SK-N-SH (cell line): Measurements from ENCODE around the gene IQSEC3. TPM values are rescaled to one million over a fixed set of nuclear protein-coding genes. Genes with fewer than 3 reads are reported as not detected.

ENCODE experiments used
- CTCF ChIA-PET: fragments of 300-600, 350-600 bp; formaldehyde crosslinking; extraction: SDS; loops from one replicate; lab custom pipeline; 2021; lab: Yijun Ruan, JAX
- POLR2A ChIA-PET: fragments of 350-600 bp; sonication (Branson Sonifier 250); formaldehyde crosslinking; extraction: SDS; loops from one replicate; lab custom pipeline; 2020; ENCODE audit warnings: antibody characterized with exemption, inconsistent platforms; lab: Yijun Ruan, JAX
- DNase-seq: peaks from one replicate; pipeline ENCODE4 v3.0.0; 2012
- H2AFZ ChIP-seq: fragments of 200-600 bp; sonication (generic); 2 replicates; pipeline ENCODE4 v1.8.1; 2016; ENCODE audit warnings: antibody characterized with exemption, mild to moderate bottlenecking, low read depth
- H3F3A ChIP-seq: fragments of 200-600 bp; sonication (generic); replicated peaks from 2 replicates; pipeline ENCODE3; 2016; ENCODE audit warnings: antibody characterized with exemption, mild to moderate bottlenecking; ENCODE audit not compliant: insufficient read depth
- H3K27ac ChIP-seq, 2 experiments: fragments of 200-500 bp in 1 of 2; fragments of 200-600 bp in 1 of 2; sonication (Bioruptor generic) in 1 of 2; sonication (generic), shearing (Covaris generic) in 1 of 2; 2 replicates each; pipeline versions ENCODE4 v1.5.1 to v1.6.1; 2014 to 2016; ENCODE audit warnings: low read depth in 2 of 2, inconsistent platforms in 1 of 2, low read length in 1 of 2, mild to moderate bottlenecking in 1 of 2, mixed read lengths in 1 of 2
- H3K27me3 ChIP-seq: fragments of 200-600 bp; sonication (generic), shearing (Covaris generic); 2 replicates; pipeline ENCODE4 v1.6.1; 2016; ENCODE audit warnings: mixed run types; ENCODE audit not compliant: insufficient read depth
- H3K36me3 ChIP-seq, 2 experiments: fragments of 200-500 bp in 1 of 2; fragments of 200-600 bp in 1 of 2; sonication (Bioruptor generic) in 1 of 2; sonication (generic) in 1 of 2; replicated peaks in 1 of 2; 2 replicates each; pipeline versions ENCODE3 to v1.5.1; 2014 to 2016; ENCODE audit warnings: low read length in 1 of 2, mild to moderate bottlenecking in 1 of 2; ENCODE audit not compliant: insufficient read depth in 2 of 2, control insufficient read depth in 1 of 2
- H3K4me1 ChIP-seq, 2 experiments: fragments of 200-500 bp in 1 of 2; fragments of 200-600 bp in 1 of 2; sonication (Bioruptor generic) in 1 of 2; sonication (generic), shearing (Covaris generic) in 1 of 2; 2 replicates each; pipeline versions ENCODE4 v1.5.1 to v1.6.1; 2014 to 2016; ENCODE audit warnings: low read depth in 1 of 2, low read length in 1 of 2, mixed run types in 1 of 2; ENCODE audit not compliant: insufficient read depth in 2 of 2, control insufficient read depth in 1 of 2
- H3K4me2 ChIP-seq: fragments of 200-600 bp; sonication (generic), shearing (Covaris generic); 2 replicates; pipeline ENCODE4 v1.6.1; 2017; ENCODE audit warnings: mixed run types
- H3K4me3 ChIP-seq, 2 experiments: fragments of 200-500 bp in 1 of 2; fragments of 200-600 bp in 1 of 2; sonication (Bioruptor generic) in 1 of 2; sonication (generic), shearing (Covaris generic) in 1 of 2; 2 replicates each; pipeline versions ENCODE4 v1.5.1 to v1.8.1; 2014 to 2016; ENCODE audit warnings: low read depth in 2 of 2, inconsistent platforms in 1 of 2, low read length in 1 of 2, mild to moderate bottlenecking in 1 of 2, mixed read lengths in 1 of 2, moderate library complexity in 1 of 2
- H3K79me2 ChIP-seq: fragments of 200-600 bp; sonication (generic); 2 replicates; pipeline ENCODE4 v1.8.1; 2017; ENCODE audit warnings: mild to moderate bottlenecking; ENCODE audit not compliant: insufficient read depth
- H3K9ac ChIP-seq: fragments of 200-600 bp; sonication (generic); 2 replicates; pipeline ENCODE4 v1.6.1; 2017; ENCODE audit warnings: mixed run types
- H3K9me2 ChIP-seq: fragments of 200-600 bp; sonication (generic); 2 replicates; pipeline ENCODE4 v1.6.1; 2017; ENCODE audit warnings: mixed run types
- H3K9me3 ChIP-seq: fragments of 200-600 bp; sonication (generic); 2 replicates; pipeline ENCODE4 v1.6.1; 2017; ENCODE audit warnings: mixed run types, mild to moderate bottlenecking, moderate library complexity
- H4K20me1 ChIP-seq: fragments of 200-600 bp; sonication (generic); 2 replicates; pipeline ENCODE4 v1.6.1; 2017; ENCODE audit warnings: mild to moderate bottlenecking, mixed run types; ENCODE audit not compliant: insufficient read depth
- CHD2 ChIP-seq: fragments of 150-350 bp; IDR thresholded peaks from 2 replicates; pipeline ENCODE4 v1.6.1; 2018; ENCODE audit warnings: low read length; ENCODE audit not compliant: partially characterized antibody
- FOSL2 ChIP-seq: IDR thresholded peaks from 2 replicates; pipeline ENCODE4 v1.4.0; 2012; ENCODE audit warnings: low read depth, mild to moderate bottlenecking, moderate library complexity, borderline replicate concordance
- MXI1 ChIP-seq: IDR thresholded peaks from 2 replicates; pipeline ENCODE4 v1.6.1; 2012; ENCODE audit warnings: mild to moderate bottlenecking, low read depth, low read length, improper control_type of control experiment
- NRF1 ChIP-seq: IDR thresholded peaks from 2 replicates; pipeline ENCODE4 v1.6.1; 2012; ENCODE audit warnings: low read depth, mild to moderate bottlenecking, low read length
- RAD21 ChIP-seq: IDR thresholded peaks from 2 replicates; pipeline ENCODE4 v1.6.1; 2012; ENCODE audit warnings: mild to moderate bottlenecking, low read length
- SIN3A ChIP-seq: IDR thresholded peaks from 2 replicates; pipeline ENCODE4 v1.6.1; 2012; ENCODE audit warnings: low read depth, mild to moderate bottlenecking, low read length, moderate library complexity, borderline replicate concordance
- SMC3 ChIP-seq: IDR thresholded peaks from 2 replicates; pipeline ENCODE4 v1.6.1; 2012; ENCODE audit warnings: low read depth, low read length, improper control_type of control experiment
- TAF1 ChIP-seq: IDR thresholded peaks from 2 replicates; pipeline ENCODE4 v1.6.1; 2012; ENCODE audit warnings: low read depth, mild to moderate bottlenecking, low read length, moderate library complexity, borderline replicate concordance
- TCF12 ChIP-seq: IDR thresholded peaks from 2 replicates; pipeline ENCODE4 v1.4.0; 2012
- WGBS: methylation state at CpG from one replicate; pipeline ENCODE4 v1.1.6; 2017; ENCODE audit warnings: low lambda C conversion rate; 5-methylcytosine and 5-hydroxymethylcytosine counted together
- polyA plus RNA-seq, 3 experiments: library from polyadenylated mRNA; depleted of rRNA; stranded (reverse); fragments of >200 nt; gene quantifications; 2 replicates each; pipeline ENCODE4 v1.2.3, GENCODE V29; 2012
- TF ChIP-seq, protein P1 (sequence below): fragments of 200-600 bp; sonication (generic); IDR thresholded peaks from 2 replicates; pipeline ENCODE4 v1.6.1; 2017; ENCODE audit warnings: antibody characterized with exemption, mild to moderate bottlenecking, moderate library complexity

Gene IQSEC3
- polyA plus RNA-seq, 1 of the 3 experiments (the other 2 are of a cell fraction) = 0.02 TPM

DNA sequence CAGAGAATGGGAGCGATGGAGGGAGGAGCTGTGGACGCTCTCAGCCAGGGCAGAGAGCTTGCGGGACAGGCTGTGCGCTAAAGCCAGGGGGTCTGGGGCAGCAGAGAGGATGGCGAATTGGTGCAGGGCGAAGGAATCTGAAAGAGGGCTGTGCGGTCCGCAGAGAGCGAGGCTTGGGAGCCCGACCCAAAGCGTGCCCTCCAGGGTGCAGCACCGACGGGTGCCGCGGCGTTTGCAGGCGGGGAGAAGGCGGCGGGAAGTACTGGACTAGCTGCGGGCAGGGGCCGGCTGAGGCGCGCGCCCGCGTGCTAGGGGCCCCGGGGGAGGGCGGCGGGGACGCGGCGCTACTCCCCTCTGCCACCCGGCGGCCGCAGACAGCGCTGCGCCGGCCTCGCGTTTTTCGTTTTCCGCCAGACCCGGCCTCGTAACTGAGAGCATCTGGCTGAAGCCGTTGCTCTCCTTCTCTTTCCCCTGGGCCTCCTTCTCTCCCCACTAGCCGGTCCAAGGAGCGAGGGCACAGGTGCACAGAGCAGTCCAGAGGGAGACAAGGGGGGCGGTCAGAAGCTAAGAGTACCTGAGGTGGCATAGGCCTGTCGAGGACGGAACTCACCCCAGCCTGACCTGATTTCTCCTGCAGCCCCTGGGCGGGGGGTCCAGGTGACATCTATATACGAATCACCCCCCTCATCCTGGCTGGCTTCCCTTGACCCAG, 122.5 kb downstream of the IQSEC3 start:
- Histone ChIP-seq H3K4me1 (peaks cover 0 to 22% of the 10 kb centered on the region in 2 experiments; a peak in 1 of 4 replicates), H3K9ac (no peak overlapping the region), H3K9me2 (no peaks in the 10 kb centered on the region), H2AFZ (peak overlapping the region; percentile 78; the same call in 1 of the 2 replicates), H3K27me3 (peaks cover 5% of the 10 kb centered on the region), H3K27ac (no peak overlapping the region), H3F3A (no peaks in the 10 kb centered on the region), H3K79me2 (no peaks in the 10 kb centered on the region), H3K9me3 (no peaks in the 10 kb centered on the region), H3K36me3 (no peaks in the 10 kb centered on the region), H4K20me1 (no peaks in the 10 kb centered on the region), H3K4me3 (peak overlapping the region; percentile 43 to 56), H3K4me2 (peak overlapping the region; percentile 75)
- ChIA-PET POLR2A (no interaction called here), CTCF (interaction anchor here (0.6 to 4.6 kb wide), 17 partner anchors 10 to 1423 kb away, joined by 3 to 43 read pairs (median 3); no protein-coding TSS in a partner anchor)
- TF ChIP-seq CHD2 = peak; percentile 24
- TF ChIP-seq SMC3 = peak; percentile 80
- TF ChIP-seq TAF1 = no peak
- peak; percentile 29; the same call in 1 of the 2 replicates for TF ChIP-seq NRF1
- TF ChIP-seq MXI1 = no peak; the same call in 1 of the 2 replicates
- TF ChIP-seq TCF12 = no peak
- TF ChIP-seq, protein P1, sequence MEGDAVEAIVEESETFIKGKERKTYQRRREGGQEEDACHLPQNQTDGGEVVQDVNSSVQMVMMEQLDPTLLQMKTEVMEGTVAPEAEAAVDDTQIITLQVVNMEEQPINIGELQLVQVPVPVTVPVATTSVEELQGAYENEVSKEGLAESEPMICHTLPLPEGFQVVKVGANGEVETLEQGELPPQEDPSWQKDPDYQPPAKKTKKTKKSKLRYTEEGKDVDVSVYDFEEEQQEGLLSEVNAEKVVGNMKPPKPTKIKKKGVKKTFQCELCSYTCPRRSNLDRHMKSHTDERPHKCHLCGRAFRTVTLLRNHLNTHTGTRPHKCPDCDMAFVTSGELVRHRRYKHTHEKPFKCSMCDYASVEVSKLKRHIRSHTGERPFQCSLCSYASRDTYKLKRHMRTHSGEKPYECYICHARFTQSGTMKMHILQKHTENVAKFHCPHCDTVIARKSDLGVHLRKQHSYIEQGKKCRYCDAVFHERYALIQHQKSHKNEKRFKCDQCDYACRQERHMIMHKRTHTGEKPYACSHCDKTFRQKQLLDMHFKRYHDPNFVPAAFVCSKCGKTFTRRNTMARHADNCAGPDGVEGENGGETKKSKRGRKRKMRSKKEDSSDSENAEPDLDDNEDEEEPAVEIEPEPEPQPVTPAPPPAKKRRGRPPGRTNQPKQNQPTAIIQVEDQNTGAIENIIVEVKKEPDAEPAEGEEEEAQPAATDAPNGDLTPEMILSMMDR = peak; percentile 74
- no peak for TF ChIP-seq SIN3A
- peak; percentile 60 for TF ChIP-seq RAD21
- 27% methylated on average over 21 of the region's 52 CpGs for WGBS
- DNase-seq = peak; percentile 96

DNA sequence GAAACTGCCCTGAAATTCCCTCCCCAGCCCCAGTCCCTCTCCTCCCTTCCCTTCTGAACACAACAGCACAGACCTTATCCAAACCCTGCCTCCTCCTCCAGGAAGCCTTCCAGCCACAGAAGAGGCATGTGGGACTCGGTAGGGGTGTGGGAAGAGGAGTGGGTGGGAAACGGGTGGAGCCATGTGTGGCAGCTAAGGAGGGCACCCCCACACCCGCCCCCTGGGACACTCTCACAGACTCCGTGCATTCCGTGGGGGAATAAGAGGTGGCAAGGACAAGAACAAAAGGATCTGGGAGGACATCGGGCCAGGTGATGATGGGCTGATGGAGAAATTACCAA, 123.0 kb downstream of the IQSEC3 start:
- Histone ChIP-seq H4K20me1 (no peaks in the 10 kb centered on the region), H3K9me2 (no peaks in the 10 kb centered on the region), H3K4me2 (no peak overlapping the region; the same call in 1 of the 2 replicates), H3F3A (no peaks in the 10 kb centered on the region), H3K36me3 (no peaks in the 10 kb centered on the region), H3K9ac (no peak overlapping the region), H3K27ac (no peak overlapping the region), H3K79me2 (no peaks in the 10 kb centered on the region), H3K27me3 (peaks cover 8% of the 10 kb centered on the region), H3K9me3 (no peaks in the 10 kb centered on the region), H3K4me1 (peaks cover 0 to 22% of the 10 kb centered on the region in 2 experiments; a peak in 1 of 4 replicates), H2AFZ (no peak overlapping the region), H3K4me3 (no peak overlapping the region)
- TF ChIP-seq FOSL2 = no peak
- no peak for TF ChIP-seq CHD2
- CTCF ChIA-PET = interaction anchor here (0.6 to 4.6 kb wide), 16 partner anchors 11 to 1422 kb away, joined by 3 to 43 read pairs (median 4); no protein-coding TSS in a partner anchor
- 60% methylated on average over 6 of the region's 6 CpGs for WGBS
- POLR2A ChIA-PET = no interaction called here
- DNase-seq = no peak
